ENCODE results near the gene CNTNAP2.

The CNTNAP2 gene

DNA sequence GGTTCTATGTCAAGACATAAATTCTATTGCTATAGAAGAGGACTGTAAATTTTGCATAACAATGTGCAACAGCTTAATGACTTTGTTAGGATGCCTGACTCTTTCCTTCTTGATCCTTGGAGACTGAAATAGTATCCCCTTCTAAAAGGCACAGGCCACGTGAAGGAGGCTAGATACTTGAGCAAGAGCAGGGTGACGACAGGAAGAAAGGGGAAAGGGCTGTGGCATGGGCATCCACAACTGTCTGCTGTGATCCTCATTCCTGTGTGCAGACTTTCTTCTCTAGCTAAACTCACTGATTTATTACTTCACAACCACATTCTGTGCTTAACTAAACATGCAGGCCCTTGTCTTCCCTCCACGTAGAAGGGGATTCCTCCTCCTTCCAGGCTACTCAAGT lies 1362.2 kb downstream of the CNTNAP2 start:
- DNase-seq (ENCODE audit: low read depth in 2 of 2) = no peak

DNA sequence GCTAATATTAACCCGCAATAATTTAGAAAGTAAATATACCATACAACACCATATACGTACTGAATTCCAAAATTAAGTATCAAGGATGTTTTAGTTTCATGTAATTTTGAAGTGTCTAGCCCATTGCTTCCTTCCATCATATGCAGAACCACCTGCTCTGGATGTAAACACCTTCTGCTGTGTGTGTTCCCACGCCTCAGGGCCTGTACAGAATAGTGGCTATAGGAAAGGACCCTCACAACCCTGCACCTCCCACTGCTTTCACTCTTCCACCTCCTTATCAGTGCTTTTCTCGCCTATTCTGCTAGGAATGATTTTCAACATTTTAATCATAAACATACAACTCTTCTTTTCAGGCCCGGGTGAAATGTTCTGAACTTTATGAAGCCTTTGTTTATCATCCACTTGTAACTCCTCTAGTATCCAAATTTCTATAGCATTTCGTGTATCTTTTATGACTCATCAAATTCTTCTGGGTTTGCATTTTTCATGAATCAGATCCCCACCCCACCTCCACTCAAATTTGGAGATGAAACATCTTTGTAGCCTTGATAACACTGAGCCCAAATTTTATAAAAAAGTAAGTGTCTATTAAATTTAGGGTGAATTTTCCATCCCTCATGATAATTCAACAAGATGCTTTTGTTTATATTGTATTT lies 1367.2 kb downstream of the CNTNAP2 start:
- DNase-seq (ENCODE audit: low read depth in 2 of 2) = no peak

DNA sequence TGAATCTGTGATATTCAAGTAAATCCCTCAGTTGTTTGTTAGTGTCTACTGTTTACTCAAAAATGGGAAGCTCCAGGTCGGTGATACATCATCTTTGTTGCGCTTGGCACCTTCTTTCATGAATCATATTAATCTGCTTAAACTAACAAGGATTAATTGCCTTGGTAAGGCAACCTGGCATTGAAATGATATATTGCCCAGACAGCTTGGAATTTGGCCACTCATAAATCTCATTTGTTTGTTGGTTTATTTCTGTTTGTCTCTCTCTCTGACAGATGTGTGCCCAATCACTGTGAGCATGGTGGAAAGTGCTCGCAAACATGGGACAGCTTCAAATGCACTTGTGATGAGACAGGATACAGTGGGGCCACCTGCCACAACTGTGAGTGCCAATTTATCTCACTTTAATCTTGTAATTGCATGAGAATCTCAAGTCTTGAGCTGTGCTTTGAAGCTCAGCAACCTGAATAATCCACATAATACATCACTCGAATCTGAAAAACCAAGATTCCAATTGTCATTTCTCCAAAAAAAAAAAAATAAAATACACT lies 1369.1 kb downstream of the CNTNAP2 start:
- no peak for DNase-seq (ENCODE audit: low read depth in 2 of 2)

DNA sequence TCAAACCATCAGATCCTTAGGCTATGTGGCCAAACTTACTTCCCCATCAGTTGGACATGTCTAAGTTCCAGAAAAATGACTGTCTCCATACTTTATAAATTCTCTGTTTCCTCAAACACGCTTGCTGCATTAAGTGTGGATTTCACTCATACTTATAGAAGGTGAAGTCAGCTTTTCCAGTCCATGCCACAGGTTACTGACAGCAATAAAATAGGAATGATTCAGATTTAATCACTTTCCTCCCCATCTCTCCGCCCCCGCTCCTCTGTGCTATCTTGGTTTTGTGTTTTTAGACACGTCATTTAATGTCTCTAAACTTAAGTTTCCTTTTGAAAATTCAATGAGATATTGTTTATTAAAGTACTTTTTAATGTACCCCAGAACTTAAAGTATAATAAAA lies 1376.0 kb downstream of the CNTNAP2 start:
- DNase-seq (ENCODE audit: low read depth in 2 of 2) = no peak

DNA sequence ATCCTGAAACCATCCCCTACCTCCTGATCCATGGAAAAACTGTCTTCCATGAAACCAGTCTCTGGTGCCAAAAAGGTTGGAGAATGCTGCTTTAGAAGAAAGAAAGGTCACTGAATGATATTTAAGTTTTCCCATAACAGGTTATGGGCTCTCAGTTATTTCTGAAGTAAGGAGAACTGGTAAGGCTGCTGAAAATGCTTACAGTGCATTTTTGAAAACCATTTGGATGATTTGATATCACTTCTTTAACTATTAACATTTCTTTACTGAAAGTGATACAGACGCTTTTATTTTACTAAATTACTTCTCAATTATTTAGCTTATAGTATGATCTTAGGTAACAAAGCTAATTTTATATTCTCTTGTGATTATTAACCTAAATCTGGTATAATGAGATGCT lies 1379.6 kb downstream of the CNTNAP2 start:
- DNase-seq (ENCODE audit: low read depth in 2 of 2) = no peak

DNA sequence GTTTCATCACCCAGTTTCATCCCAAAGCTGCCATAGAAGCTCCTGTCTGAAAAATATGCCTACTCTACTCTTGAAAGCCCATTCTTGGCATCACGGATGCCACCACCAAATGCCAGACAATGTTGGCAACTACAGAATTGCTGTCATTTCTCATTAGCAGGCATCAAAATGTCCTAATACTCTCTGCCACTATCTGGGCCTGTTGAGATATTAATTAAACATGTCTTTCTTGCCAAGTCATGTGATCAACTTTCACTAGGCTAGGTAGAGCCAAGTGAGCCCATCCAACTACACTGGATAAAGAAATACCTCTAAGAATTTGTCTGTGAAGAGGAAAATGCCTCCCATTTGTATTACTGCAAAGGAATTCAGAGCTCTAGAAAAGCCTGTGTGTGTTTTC lies 1380.6 kb downstream of the CNTNAP2 start:
- no peak for DNase-seq (ENCODE audit: low read depth in 2 of 2)

DNA sequence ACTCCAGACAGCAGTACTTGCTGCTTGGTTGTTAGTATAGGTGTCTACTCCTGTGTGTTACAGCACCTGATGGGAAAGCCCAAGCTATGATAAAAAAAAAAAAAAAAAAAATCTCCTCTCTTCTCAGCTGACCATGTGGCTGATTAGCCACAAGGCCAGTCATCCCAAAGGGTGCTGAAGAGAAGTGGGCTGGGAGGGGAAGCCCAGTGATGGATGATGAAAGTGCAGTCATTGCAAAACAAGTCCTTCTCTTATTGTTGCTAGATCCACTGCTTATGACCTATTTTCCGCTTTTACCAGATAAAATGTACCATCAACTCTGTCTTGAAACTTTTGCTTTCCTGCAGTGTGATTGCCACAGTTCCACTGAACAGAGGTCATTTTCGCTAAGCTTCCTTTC lies 1381.5 kb downstream of the CNTNAP2 start:
- DNase-seq (ENCODE audit: low read depth in 2 of 2) = no peak

DNA sequence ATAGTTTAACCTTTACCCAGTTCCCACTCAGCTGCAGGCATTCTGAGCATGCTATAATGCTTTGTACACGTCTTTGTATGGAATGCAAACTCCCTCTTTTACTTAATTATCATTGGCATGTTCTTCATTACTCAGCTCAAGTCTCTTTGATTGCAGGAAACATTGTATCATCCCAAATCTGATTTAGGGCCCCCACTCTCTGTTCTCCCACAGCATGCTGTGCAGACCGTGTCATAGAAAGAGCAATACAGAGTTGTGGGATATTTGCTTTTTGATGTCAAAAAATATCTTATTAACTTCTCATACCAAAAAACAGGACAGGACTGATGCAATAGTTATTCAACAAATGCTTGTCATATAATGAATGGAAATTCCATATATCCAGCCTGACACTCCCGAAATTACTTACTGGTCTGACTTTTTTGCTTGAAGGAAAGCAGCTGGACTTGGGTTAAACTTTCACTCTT lies 1392.5 kb downstream of the CNTNAP2 start:
- DNase-seq (ENCODE audit: low read depth in 2 of 2) = no peak

DNA sequence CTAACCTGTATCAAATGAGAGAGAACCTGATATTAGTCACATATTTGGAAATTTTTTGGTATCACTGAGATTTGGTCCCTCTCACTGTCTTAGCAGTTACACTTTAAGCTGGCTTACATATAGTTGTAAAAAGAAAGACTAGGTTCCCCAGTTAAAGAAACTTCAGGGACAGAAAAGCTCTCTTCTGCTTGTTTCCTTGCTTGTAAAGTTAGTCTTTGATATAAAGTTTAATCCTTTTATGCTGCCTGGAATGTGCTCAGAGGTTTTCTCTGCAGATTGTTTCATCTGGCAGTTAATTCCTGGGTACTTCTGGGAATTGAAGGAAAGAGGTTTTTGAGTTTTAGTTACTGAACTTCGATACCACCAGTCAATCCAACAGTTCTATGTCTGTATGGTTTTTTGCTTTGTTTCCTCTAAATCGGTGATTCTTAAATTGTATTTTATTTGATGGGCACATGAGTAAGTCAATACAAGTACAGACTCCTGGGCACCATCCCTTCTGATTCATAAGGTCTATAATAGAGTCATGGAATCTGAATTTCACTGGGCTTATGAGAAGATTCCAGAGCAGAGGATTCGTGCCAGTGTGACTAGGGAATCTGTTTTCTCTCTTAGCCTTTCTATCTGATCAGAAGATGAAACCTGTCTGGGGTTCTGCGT lies 1393.1 kb downstream of the CNTNAP2 start:
- DNase-seq (ENCODE audit: low read depth in 2 of 2) = no peak

DNA sequence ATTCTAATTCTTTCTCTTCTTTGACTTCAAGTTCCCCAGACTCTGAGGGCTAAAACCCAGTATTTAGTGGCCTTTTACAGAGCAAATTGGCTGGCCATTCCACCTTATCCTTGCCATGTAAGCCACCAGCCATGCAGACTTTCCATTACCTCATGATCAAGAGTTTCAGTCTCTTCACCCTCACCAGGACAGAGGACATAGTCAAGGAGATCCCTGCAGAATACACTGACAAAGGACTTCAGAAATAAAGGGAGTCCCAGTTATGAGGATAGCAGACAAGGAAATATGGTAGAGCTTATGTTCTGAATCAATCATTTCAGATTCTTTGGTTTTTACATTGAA lies 1393.6 kb downstream of the CNTNAP2 start:
- DNase-seq (ENCODE audit: low read depth in 2 of 2) = no peak

DNA sequence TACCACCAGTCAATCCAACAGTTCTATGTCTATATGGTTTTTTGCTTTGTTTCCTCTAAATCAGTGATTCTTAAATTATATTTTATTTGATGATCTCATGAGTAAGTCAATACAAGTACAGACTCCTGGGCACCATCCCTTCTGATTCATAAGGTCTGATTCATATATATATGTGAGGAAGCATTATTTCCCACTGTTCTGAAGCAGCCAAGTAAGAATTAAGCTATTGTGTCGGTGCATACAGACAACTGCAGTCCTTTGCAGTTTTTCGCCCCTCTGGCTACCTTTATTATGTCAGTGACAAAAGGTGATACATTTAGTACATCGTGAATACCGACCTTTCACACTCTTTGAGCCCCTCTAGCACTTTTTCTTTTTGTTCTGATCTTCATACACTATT lies 1394.3 kb downstream of the CNTNAP2 start:
- DNase-seq (ENCODE audit: low read depth in 2 of 2) = no peak

DNA sequence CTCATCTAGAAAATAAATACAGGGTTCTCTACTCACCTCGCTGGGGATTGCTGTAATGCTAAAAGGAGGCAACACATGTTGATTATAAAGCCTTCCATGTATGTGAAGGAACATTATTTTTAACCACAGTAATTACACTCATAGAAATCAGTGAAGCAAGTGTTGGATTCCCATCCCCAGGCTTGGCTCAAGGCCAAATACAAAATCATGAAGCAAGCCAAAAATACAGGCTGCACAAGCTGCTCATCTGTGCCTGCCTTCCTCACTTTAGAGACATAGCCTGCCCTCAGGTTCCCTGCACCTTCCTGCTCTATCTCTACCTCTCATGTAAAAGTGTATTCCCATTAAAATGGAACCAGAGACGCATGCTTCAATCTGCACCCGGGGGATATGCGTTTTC lies 1396.8 kb downstream of the CNTNAP2 start:
- DNase-seq (ENCODE audit: low read depth in 2 of 2) = no peak

DNA sequence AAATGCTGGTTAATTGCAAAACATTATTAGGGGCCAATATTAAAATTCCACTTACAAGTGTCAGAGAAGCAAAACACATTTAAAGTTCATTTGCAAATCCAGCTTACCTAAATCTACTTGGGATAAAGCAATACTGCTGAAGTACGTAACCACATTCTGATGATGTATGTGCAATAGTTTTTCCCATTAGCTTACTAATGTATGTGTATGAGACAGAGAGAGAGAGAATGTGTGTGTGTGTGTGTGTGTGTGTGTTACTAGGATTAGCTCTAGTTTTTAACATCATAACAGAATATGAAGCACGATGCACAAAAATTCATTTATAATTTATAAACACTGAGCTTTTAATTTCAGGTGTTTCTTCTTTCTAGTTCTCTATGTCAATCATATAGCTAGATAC lies 1399.8 kb downstream of the CNTNAP2 start:
- DNase-seq (ENCODE audit: low read depth in 2 of 2) = no peak

DNA sequence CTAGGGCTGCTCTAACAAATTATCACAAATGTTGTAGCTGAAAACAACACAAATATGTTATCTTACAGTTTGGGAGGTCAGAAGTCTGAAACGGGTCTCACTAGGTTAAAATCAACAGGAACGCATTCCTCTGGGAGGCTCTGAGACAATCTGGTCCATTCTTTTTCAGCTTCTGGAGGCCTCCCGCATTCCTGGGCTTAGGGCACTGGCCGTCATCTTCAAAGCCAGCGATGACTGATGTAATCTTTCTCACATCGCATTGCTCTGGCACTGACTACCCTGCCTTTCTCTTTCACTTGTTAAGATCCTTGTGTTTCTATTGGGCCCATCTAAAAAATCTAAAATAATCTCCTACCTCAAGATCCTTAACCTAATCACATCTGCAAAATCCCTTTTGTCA lies 1402.5 kb downstream of the CNTNAP2 start:
- DNase-seq (ENCODE audit: low read depth in 2 of 2) = no peak

DNA sequence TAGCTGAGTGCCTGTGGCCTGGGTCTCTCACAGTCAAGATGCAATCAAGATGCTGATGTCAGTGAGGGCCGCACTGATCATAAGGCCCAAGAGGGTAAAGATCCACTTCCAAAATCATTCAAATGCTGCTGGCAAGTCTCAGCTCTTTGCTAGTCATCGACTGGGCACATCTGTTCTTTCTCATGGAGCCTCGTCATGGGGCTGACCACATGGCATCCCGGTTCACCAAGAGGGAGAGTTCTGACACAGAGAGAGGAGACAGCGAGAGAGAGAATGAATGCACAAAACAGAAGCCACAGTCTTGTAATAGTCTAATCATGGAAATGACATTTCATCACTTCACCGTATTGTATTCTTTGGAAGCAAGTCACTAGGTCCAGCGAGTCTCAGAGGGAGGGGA lies 1406.5 kb downstream of the CNTNAP2 start:
- no peak for DNase-seq (ENCODE audit: low read depth in 2 of 2)

DNA sequence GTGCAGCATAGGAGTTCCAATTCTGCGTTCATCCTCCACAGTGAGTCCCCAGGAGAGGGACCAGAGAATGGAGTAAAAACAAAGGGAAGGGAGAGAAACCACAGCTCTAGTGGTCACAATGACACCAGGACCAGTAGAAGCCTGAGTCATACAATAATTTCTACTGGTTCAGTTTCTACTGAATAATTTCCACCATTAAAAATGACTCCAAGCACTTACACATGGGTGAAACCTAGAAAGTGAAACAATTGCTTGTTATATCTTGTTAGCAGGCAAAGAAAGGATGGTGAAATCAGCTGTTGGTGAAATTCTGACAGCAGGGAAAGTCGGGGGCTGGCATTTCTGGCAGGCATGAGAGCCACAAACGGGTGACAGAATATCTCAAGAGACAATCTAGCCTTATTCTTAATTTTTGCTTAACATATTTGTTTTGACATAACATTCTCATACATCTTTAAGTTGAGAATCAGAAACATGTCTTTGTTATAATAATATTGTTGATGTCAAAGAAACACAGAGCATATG lies 1408.2 kb downstream of the CNTNAP2 start:
- DNase-seq (ENCODE audit: low read depth in 2 of 2) = no peak

DNA sequence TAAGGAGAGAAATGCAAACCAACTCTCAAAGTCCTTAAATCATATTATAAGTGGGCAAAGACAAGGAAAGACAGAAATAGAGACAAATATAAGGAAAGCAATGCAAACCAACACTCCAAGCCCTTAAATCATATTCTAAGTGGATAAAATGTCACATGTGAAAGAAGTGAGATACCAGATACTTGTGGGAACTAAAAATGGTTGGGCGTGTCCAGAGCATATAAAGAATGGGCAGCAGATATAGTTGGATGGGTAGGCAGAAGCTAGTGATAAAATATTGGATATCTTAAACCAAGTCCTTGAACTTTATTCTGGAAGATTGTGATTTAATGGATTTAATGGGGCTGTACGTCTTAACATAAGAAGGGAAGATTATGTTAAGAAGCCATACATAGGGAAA lies 1408.7 kb downstream of the CNTNAP2 start:
- DNase-seq (ENCODE audit: low read depth in 2 of 2) = no peak

DNA sequence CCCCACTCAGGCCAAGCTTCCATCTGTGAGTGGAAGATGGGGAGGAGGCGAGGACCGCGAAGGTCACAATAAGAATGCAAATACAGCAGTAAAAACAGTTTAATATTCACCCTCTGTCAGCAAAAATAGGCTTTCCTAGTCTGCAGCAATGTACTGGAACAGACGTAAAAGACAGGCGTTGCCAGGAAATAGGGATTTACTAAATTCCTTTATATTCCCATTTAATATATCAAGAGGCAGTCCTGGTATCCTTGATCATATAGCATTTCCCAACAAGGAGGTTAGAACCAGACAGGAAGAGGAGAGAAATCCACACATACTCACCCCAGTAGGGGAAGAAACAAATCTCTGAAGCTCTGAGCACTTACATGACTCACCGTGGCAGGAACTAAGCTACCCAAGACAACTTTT lies 1419.1 kb downstream of the CNTNAP2 start:
- DNase-seq (ENCODE audit: low read depth in 2 of 2) = no peak

DNA sequence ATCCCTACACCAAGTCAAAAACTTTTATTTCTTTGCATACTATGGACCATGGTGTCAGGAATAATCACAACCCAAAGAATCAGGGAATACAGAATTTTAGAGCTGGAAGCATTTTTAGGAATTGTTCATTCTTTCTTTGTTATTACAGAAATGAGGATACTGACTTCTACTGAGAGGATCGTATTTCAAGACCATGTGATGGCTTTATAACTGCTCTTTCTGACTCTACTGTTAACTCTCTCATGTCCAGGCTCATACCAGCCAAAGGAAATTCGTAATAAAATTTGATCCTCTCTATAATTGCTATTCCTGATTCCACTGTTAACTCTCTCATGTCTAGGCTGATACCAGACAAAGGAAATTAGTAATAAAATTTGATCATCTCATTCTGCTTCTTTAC lies 1423.1 kb downstream of the CNTNAP2 start:
- DNase-seq (ENCODE audit: low read depth in 2 of 2) = no peak

DNA sequence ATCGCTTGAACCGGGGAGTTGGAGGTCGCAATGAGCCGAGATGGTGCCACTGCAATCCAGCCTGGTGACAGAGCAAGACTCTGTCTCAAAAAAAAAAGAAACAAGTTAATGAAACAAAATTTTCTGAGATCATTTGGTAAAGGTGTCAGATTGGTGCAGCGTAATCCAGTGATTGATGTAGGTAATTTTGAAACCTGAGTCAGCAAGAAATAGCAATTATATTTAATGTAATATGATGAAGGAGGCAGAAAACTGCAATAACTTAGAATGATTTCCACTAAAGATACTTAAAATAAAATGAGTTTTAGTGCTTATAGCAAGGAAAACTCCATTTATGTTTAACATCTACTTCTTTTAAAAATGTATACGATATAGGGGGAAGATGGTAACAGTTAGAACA lies 1424.1 kb downstream of the CNTNAP2 start:
- DNase-seq (ENCODE audit: low read depth in 2 of 2) = no peak

DNA sequence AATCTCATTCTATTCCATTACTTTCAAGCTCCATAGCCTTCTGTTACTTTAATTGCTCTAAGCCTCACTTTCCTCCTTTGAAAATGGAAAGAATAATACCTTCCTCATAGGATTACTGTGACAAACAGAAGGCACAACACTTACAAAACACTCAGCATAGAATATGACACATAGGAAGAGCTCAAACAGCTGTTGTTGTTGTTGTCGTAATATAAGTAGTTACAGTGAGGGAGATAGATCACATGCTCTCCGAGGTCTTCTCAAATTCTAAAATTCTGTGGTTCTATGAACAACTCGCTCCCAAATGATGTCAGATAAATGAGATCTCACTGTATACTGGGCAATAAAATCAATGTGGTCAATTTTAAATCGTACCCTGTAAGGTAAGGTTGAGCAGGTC lies 1424.7 kb downstream of the CNTNAP2 start:
- no peak for DNase-seq (ENCODE audit: low read depth in 2 of 2)

DNA sequence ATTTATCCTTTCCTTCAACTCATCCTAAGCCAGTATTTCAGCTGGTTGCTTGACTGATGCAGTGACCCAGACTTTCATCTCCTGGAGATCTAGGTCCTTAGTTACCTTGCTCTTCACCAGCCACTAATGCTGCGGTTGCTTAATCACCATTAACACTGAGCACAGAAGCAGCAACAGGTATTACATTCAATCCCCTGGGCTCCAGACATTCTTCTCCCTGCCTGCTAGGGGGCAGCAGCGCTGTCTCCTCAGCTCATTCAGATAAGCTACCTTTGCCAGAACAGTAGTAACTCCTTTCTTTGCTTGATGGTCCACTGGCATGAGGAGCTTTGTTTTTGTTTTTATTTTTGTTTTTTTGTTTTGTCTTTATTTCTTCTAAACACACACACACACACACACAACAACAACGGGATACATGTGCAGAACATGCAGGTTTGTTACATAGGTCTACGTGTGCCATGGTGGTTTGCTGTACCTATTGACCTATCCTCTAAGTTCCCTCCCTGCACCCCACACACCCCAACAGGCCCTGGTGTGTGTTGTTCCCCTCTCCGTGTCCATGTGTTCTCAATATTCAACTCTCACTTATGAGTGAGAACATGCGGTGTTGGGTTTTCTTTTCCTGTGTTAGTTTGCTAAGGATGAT lies 1430.8 kb downstream of the CNTNAP2 start:
- no peak for DNase-seq (ENCODE audit: low read depth in 2 of 2)

DNA sequence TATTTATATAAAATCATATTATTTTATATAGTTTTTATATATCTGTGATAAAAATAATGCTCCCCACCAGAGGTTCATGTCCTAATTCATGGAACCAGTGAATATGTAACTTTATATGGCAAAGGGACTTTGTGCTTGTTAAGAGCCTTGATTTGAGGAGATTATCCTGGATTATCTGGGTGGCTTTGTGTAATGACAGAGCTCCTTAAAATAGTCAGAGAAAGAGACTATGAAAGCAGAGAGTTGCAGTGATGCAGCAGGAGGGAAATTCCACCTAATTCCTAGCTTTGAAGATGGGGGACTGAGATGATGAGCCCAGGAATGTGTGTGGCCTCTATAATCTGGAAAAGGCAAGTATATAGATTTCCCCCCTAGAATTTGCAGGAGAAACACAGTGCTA lies 1439.7 kb downstream of the CNTNAP2 start:
- no peak for DNase-seq (ENCODE audit: low read depth in 2 of 2)
